ENCODE measurements around the gene ATP6V0C.

GRCh38 chr16:2499890-2500429 is 13.8 kb upstream of the ATP6V0C start:
- no peak for TF ChIP-seq SPI1 (IDR thresholded peaks at IDR 0.05; ENCODE audit: borderline replicate concordance, low read depth)
- TF ChIP-seq REST (IDR thresholded peaks at IDR 0.05; ENCODE audit: insufficient replicate concordance, low read depth), result no peak
- TF ChIP-seq CTCF (IDR thresholded peaks at IDR 0.05; ENCODE audit: insufficient read depth, low read length), result no peak
- no peak for TF ChIP-seq POLR2AphosphoS5 (IDR thresholded peaks at IDR 0.05; ENCODE audit: low read depth)
